B cell (primary cell): ENCODE data around the gene PDE3B. TPM values are rescaled to one million over a fixed set of nuclear protein-coding genes. Genes with fewer than 3 reads are reported as not detected.

ENCODE experiments used
- ATAC-seq: fragments of 200-7000 bp; cut with Tn5 transposase; one replicate; pipeline ENCODE4 v1.10.0; 2021; ENCODE audit warnings: low read depth, mild to moderate bottlenecking, moderate number of reproducible peaks, moderate library complexity
- CTCF ChIA-PET: fragments of 350-600 bp; sonication (Branson Sonifier 250); formaldehyde crosslinking; loops from one replicate; lab custom pipeline; 2021; ENCODE audit warnings: antibody characterized with exemption, inconsistent platforms; lab: Charles Lee
- POLR2A ChIA-PET: fragments of 350-600 bp; sonication (Branson Sonifier 250); formaldehyde crosslinking; loops from one replicate; lab custom pipeline; 2021; ENCODE audit warnings: antibody characterized with exemption; lab: Charles Lee
- DNase-seq: peaks from one replicate; pipeline ENCODE4 v3.0.0; 2013
- H2AFZ ChIP-seq: 2 replicates; pipeline ENCODE4 v1.6.1; 2012; ENCODE audit warnings: mild to moderate bottlenecking, low read depth, low read length; ENCODE audit not compliant: insufficient read depth, poor library complexity, severe bottlenecking
- H3K27ac ChIP-seq, 2 donors: 1 replicate in 1 of 2; 2 replicates in 1 of 2; pipeline ENCODE4 v1.5.1; 2012 to 2013; ENCODE audit warnings: low read length in 2 of 2, mild to moderate bottlenecking in 2 of 2, moderate library complexity in 1 of 2
- H3K27me3 ChIP-seq, 4 experiments: fragments of 200-600 bp in 1 of 4; sonication (generic) in 1 of 4; replicated peaks in 1 of 4; 1 replicate in 2 of 4; 2 replicates in 2 of 4; pipeline versions ENCODE4 v1.6.1 to v1.7.0; 2013 to 2016; ENCODE audit warnings: low read length in 3 of 4, mild to moderate bottlenecking in 2 of 4, mixed read lengths in 1 of 4, moderate library complexity in 1 of 4; ENCODE audit not compliant: insufficient read depth in 4 of 4, control insufficient read depth in 3 of 4; ENCODE audit errors: control extremely low read depth in 1 of 4
- H3K36me3 ChIP-seq, 2 experiments: replicated peaks in 1 of 2; 1 replicate in 1 of 2; 2 replicates in 1 of 2; pipeline versions ENCODE4 v1.6.1 to v1.7.1; 2013; ENCODE audit warnings: low read length in 1 of 2; ENCODE audit not compliant: insufficient read depth in 2 of 2, control insufficient read depth in 1 of 2; ENCODE audit errors: control extremely low read depth in 1 of 2, extremely low read depth in 1 of 2
- H3K4me1 ChIP-seq, 2 donors: fragments of 200-600 bp in 1 of 2; sonication (generic) in 1 of 2; 1 replicate in 1 of 2; 2 replicates in 1 of 2; pipeline versions ENCODE4 v1.5.1 to v1.6.1; 2013 to 2017; ENCODE audit warnings: low read length in 2 of 2; ENCODE audit not compliant: control insufficient read depth in 2 of 2, insufficient read depth in 2 of 2
- H3K4me2 ChIP-seq: replicated peaks from 2 replicates; pipeline ENCODE3; 2012; ENCODE audit warnings: mild to moderate bottlenecking, low read depth, low read length; ENCODE audit not compliant: poor library complexity, severe bottlenecking
- H3K4me3 ChIP-seq, 5 experiments: fragments of 200-600 bp in 1 of 5; sonication (generic) in 1 of 5; 1 replicate in 3 of 5; 2 replicates in 2 of 5; pipeline versions ENCODE4 v1.5.1 to v1.7.0; 2011 to 2016; ENCODE audit warnings: low read length in 4 of 5, mild to moderate bottlenecking in 4 of 5, low read depth in 2 of 5, control low read depth in 1 of 5, moderate library complexity in 1 of 5; ENCODE audit not compliant: insufficient read depth in 1 of 5; ENCODE audit errors: control extremely low read depth in 1 of 5, extremely low read depth in 1 of 5
- H3K79me2 ChIP-seq: fragments of 200-600 bp; sonication (generic); one replicate; pipeline ENCODE4 v1.6.0; 2016; ENCODE audit warnings: low read length; ENCODE audit not compliant: control insufficient read depth, insufficient read depth
- H3K9ac ChIP-seq: fragments of 200-600 bp; sonication (generic); 2 replicates; pipeline ENCODE4 v1.6.1; 2017; ENCODE audit warnings: mild to moderate bottlenecking, low read length, moderate library complexity
- H3K9me3 ChIP-seq, 3 donors: one replicate each; pipeline versions ENCODE4 v1.6.1 to v1.7.1; 2013; ENCODE audit warnings: low read length in 2 of 3; ENCODE audit not compliant: control insufficient read depth in 2 of 3, insufficient read depth in 1 of 3; ENCODE audit errors: control extremely low read depth in 1 of 3
- H4K20me1 ChIP-seq: 2 replicates; pipeline ENCODE4 v1.6.0; 2012; ENCODE audit warnings: mild to moderate bottlenecking, low read length; ENCODE audit not compliant: insufficient read depth, control insufficient read depth, poor library complexity, severe bottlenecking
- H3K27ac Mint-ChIP-seq: one replicate; pipeline ENCODE4 v1.8.0; 2021; ENCODE audit warnings: mixed read lengths
- H3K27me3 Mint-ChIP-seq: one replicate; pipeline ENCODE4 v1.8.0; 2021; ENCODE audit warnings: mixed read lengths
- H3K4me1 Mint-ChIP-seq: one replicate; pipeline ENCODE4 v1.8.0; 2021; ENCODE audit warnings: mixed read lengths
- H3K4me3 Mint-ChIP-seq: one replicate; pipeline ENCODE4 v1.8.0; 2021; ENCODE audit warnings: mixed read lengths
- H3K9me3 Mint-ChIP-seq: one replicate; pipeline ENCODE4 v1.8.0; 2022; ENCODE audit warnings: mixed read lengths; ENCODE audit not compliant: insufficient read depth
- CTCF ChIP-seq: fragments of 200-600 bp; IDR thresholded peaks from one replicate; pipeline ENCODE4 v1.8.0; 2022; ENCODE audit warnings: antibody characterized with exemption, mild to moderate bottlenecking
- EZH2 ChIP-seq: IDR thresholded peaks from 2 replicates; pipeline ENCODE4 v1.6.1; 2012; ENCODE audit warnings: borderline replicate concordance, low read depth, mild to moderate bottlenecking, moderate library complexity, low read length; ENCODE audit not compliant: insufficient read depth, poor library complexity, severe bottlenecking
- WGBS: methylation state at CpG from one replicate; pipeline ENCODE4 v1.1.5; 2013; ENCODE audit warnings: missing lambda C conversion rate; ENCODE audit not compliant: insufficient coverage; 5-methylcytosine and 5-hydroxymethylcytosine counted together
- intact Hi-C: fragments of 100-400 bp; cut with micrococcal nuclease; formaldehyde crosslinking; loops from one replicate; pipeline ENCODE4 v1.10.0; 2022
- polyA plus RNA-seq: library from polyadenylated mRNA; depleted of rRNA; stranded (reverse); fragments of >200 nt; gene quantifications from 2 replicates; pipeline ENCODE4 v1.2.3, GENCODE V29; 2012
- total RNA-seq, 2 donors: library from RNA; stranded (reverse); fragments of 120-200 nt in 1 of 2; gene quantifications; 1 replicate in 1 of 2; 2 replicates in 1 of 2; pipeline versions ENCODE4 v1.2.3 to v1.2.4, GENCODE V29; 2013 to 2022

Gene PDE3B
- total and polyA plus RNA-seq, 2 donors (not counting 1 experiment from before 2014, with no cell fraction given): 1.0 to 60.7 TPM

- Mint-ChIP-seq H3K27ac (no peak overlapping the region), H3K9me3 (no peaks in the 10 kb centered on the region), H3K27me3 (peaks cover 12% of the 10 kb centered on the region), H3K4me1 (no peaks in the 10 kb centered on the region), H3K4me3 (no peak overlapping the region)
- Histone ChIP-seq H3K9me3 (peaks cover 0 to 1% (median 0%) of the 10 kb centered on the region in 3 donors), H3K36me3 (no peaks in the 10 kb centered on the region), H3K79me2 (no peaks in the 10 kb centered on the region), H2AFZ (no peak overlapping the region), H3K4me1 (no peaks in the 10 kb centered on the region), H3K9ac (no peak overlapping the region), H3K27ac (no peak overlapping the region), H3K4me3 (no peak overlapping the region), H3K4me2 (no peak overlapping the region), H3K27me3 (peaks cover 0 to 5% (median 0%) of the 10 kb centered on the region in 4 experiments), H4K20me1 (no peaks in the 10 kb centered on the region)
- CTCF ChIA-PET: no interaction called here
- DNase-seq (no peak), ATAC-seq (no peak)
- no CpG with 5 or more reads among the region's 2 CpGs for WGBS
- intact Hi-C loops: no loop called here
- TF ChIP-seq CTCF (no peak), EZH2 (no peak)
- POLR2A ChIA-PET: no interaction called here
Measured at GRCh38 chr11:14803846-14804245, 160.2 kb downstream of the PDE3B start.

GRCh38 chr11:14809466-14809865 lies 165.9 kb downstream of the PDE3B start:
- H3K9me3 ChIP-seq: peaks cover 0 to 1% (median 0%) of the 10 kb centered on the region in 3 donors
- H3K4me2 ChIP-seq: no peak overlapping the region
- H3K27me3 ChIP-seq: no peaks in the 10 kb centered on the region
- H3K4me3 ChIP-seq: no peak overlapping the region
- no peak for TF ChIP-seq CTCF
- TF ChIP-seq EZH2: no peak
- H2AFZ ChIP-seq: no peak overlapping the region
- ATAC-seq (no peak), DNase-seq (no peak)
- H4K20me1 ChIP-seq: no peaks in the 10 kb centered on the region
- no peak overlapping the region for H3K27ac ChIP-seq
- H3K36me3 ChIP-seq: peaks cover 0 to 5% of the 10 kb centered on the region in 2 experiments
- H3K79me2 ChIP-seq: no peaks in the 10 kb centered on the region
- Mint-ChIP-seq H3K9me3 (no peaks in the 10 kb centered on the region), H3K27ac (no peak overlapping the region), H3K4me3 (no peak overlapping the region), H3K27me3 (peaks cover 5% of the 10 kb centered on the region), H3K4me1 (no peaks in the 10 kb centered on the region)
- POLR2A ChIA-PET: no interaction called here
- no peaks in the 10 kb centered on the region for H3K4me1 ChIP-seq
- CTCF ChIA-PET: no interaction called here
- H3K9ac ChIP-seq: no peak overlapping the region
- intact Hi-C loops: no loop called here
